Measurements from ENCODE around the gene SLC25A18. TPM values are rescaled to one million over a fixed set of nuclear protein-coding genes. Genes with fewer than 3 reads are reported as not detected.

SLC25A18 gene
- total RNA-seq, 1 donor from 2014 or later: not detected

DNA sequence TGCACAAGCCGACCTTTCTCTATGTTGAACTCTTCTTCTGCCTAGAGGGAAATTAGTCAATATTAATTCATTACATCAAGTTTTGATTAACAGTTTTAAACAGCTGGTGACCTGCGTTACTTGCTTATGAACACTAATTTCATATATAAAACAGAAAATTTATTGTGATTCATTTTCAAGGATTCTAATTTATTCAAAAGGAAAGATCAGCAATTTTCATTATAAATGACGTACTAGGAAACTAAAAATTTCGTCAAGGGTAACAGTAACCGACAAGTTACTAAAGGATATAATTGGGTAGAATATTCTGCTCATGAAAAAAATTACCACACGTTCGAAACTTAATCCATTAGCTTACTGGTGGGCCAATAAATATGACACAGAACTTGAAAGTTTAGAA is 50.0 kb downstream of the SLC25A18 start:
- no peak for DNase-seq (ENCODE audit: low spot score)
- no peak overlapping the region for H3K4me3 Mint-ChIP-seq (ENCODE audit: unreplicated experiment)
- TF ChIP-seq, protein P1, sequence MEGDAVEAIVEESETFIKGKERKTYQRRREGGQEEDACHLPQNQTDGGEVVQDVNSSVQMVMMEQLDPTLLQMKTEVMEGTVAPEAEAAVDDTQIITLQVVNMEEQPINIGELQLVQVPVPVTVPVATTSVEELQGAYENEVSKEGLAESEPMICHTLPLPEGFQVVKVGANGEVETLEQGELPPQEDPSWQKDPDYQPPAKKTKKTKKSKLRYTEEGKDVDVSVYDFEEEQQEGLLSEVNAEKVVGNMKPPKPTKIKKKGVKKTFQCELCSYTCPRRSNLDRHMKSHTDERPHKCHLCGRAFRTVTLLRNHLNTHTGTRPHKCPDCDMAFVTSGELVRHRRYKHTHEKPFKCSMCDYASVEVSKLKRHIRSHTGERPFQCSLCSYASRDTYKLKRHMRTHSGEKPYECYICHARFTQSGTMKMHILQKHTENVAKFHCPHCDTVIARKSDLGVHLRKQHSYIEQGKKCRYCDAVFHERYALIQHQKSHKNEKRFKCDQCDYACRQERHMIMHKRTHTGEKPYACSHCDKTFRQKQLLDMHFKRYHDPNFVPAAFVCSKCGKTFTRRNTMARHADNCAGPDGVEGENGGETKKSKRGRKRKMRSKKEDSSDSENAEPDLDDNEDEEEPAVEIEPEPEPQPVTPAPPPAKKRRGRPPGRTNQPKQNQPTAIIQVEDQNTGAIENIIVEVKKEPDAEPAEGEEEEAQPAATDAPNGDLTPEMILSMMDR (IDR thresholded peaks at IDR 0.05): no peak
- H3K27ac Mint-ChIP-seq (ENCODE audit: unreplicated experiment): no peak overlapping the region
- H3K27me3 Mint-ChIP-seq (ENCODE audit: low read depth): no peaks in the 10 kb centered on the region
- H3K36me3 Mint-ChIP-seq (ENCODE audit: low read depth): peaks cover 20% of the 10 kb centered on the region
- H3K4me1 Mint-ChIP-seq (ENCODE audit: low read depth): no peaks in the 10 kb centered on the region
- H3K9me3 Mint-ChIP-seq (ENCODE audit: low read depth): no peaks in the 10 kb centered on the region

DNA sequence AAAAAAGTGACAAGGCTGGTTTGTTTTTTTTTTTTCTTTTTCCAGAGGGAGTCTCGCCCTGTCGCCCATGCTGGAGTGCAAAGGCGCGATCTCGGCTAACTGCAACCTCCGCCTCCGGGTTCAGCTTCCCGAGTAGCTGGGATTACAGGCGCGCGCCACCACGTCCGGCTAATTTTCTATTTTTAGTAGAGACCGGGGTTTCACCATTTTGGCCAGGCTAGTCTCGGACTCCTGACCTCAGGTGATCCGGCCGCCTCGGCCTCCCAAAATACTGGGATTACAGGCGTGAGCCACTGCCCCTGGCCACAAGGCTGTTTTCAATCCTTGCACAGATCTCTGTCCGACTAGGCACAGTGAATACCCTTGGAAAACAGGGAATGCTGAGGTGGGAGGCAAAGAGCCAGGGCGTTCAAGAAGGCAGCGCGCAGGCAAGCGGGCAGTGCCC is 64.7 kb downstream of the SLC25A18 start:
- Mint-ChIP-seq H3K36me3 (ENCODE audit: low read depth) (peaks cover 1% of the 10 kb centered on the region), H3K4me3 (ENCODE audit: unreplicated experiment) (peak overlapping the region; percentile 91), H3K4me1 (ENCODE audit: low read depth) (peaks cover 18% of the 10 kb centered on the region), H3K27ac (ENCODE audit: unreplicated experiment) (peak overlapping the region; percentile 99), H3K27me3 (ENCODE audit: low read depth) (no peaks in the 10 kb centered on the region), H3K9me3 (ENCODE audit: low read depth) (no peaks in the 10 kb centered on the region)
- DNase-seq (ENCODE audit: low spot score): peak; percentile 58
- TF ChIP-seq, protein P1 (IDR thresholded peaks at IDR 0.05): no peak

DNA sequence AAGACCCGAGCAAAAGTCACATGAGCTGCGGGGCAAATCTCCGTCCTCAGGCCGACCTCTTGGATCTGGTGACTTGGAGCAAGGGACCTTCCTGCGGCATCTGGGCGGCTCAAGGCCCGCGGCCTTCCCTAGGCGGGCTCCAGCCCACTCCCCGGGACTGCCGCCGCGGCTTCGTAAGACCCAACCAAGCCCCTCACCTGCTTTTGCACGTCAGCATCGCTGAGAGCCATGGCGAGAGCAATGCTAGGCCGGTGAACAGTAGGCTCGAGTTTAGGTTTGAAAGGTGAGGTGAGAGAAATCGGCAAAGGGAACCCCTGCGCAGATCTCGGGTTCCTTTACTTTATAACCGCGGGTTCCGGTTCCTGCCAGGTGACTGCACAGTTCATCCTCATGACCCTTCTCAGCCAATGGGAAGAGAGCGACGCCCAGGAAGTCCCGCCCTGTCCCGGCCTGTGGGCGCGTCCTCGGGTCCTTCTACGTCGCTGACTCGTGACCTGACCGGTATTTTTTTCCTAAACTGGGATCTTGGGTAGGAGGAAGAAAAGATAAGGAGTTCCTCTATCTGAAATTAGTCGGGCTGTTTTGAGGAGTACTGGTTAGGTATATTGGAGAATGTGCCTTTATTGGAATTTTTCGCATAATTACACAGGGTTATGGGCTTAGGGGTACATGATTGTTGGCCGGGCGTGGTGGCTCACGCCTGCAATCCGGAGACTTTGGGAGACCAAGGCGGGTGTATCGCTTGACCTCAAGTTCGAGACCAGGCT is 65.3 kb downstream of the SLC25A18 start, which contains the start of gene ATP6V1E1:
Gene ATP6V1E1, minus strand, starts transcription at position 344 of the 767 bp plus-strand sequence. Its CDS starts 114 bp downstream, at position 230.
- H3K36me3 Mint-ChIP-seq (ENCODE audit: low read depth): peaks cover 1% of the 10 kb centered on the region
- no peaks in the 10 kb centered on the region for H3K9me3 Mint-ChIP-seq (ENCODE audit: low read depth)
- peak; percentile 97 for DNase-seq (ENCODE audit: low spot score)
- H3K4me3 Mint-ChIP-seq (ENCODE audit: unreplicated experiment): peak within 1 kb of the TSS; percentile 91
- peaks cover 24% of the 10 kb centered on the region for H3K4me1 Mint-ChIP-seq (ENCODE audit: low read depth)
- TF ChIP-seq, protein P1 (IDR thresholded peaks at IDR 0.05): no peak
- peak within 1 kb of the TSS; percentile 99 for H3K27ac Mint-ChIP-seq (ENCODE audit: unreplicated experiment)
- no peaks in the 10 kb centered on the region for H3K27me3 Mint-ChIP-seq (ENCODE audit: low read depth)

DNA sequence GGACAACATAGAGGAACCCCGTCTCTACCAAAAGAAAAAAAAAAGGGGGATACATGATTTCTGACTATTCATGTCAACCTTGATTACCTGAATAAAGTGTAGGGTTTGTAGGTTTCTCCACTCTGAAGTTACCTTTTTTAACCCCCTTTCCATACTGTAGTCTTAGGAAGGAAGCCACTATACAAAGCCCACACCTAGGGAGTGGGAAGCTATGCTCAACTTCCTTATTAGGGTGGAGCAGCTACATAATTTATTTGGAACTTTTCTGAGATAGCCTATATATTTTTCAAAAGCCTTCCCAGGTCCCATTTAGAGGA is 65.8 kb downstream of the SLC25A18 start:
- Mint-ChIP-seq H3K4me1 (ENCODE audit: low read depth) (peaks cover 24% of the 10 kb centered on the region), H3K27ac (ENCODE audit: unreplicated experiment) (peak overlapping the region; percentile 99), H3K4me3 (ENCODE audit: unreplicated experiment) (peak overlapping the region; percentile 91), H3K36me3 (ENCODE audit: low read depth) (peaks cover 1% of the 10 kb centered on the region), H3K9me3 (ENCODE audit: low read depth) (no peaks in the 10 kb centered on the region), H3K27me3 (ENCODE audit: low read depth) (no peaks in the 10 kb centered on the region)
- TF ChIP-seq, protein P1 (IDR thresholded peaks at IDR 0.05): no peak
- DNase-seq (ENCODE audit: low spot score): no peak

DNA sequence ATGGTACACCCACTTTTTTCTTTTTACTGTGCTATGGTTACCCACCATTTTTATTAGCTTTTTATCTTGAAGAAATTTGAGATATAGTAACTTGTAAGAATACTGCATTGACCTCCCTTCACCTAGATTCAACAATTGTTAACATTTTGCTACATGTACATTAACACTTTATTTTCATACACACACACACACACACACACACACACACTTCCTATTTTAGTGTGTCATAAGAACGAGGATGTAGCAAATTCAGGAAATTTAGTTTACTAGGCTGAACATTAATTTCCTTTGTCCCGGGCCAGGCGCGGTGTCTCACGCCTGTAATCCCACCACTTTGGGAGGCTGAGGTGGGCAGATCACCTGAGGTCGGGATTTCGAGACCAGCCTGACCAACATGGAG is 66.3 kb downstream of the SLC25A18 start:
- Mint-ChIP-seq H3K4me3 (ENCODE audit: unreplicated experiment) (peak overlapping the region; percentile 7), H3K27ac (ENCODE audit: unreplicated experiment) (no peak overlapping the region), H3K27me3 (ENCODE audit: low read depth) (no peaks in the 10 kb centered on the region), H3K4me1 (ENCODE audit: low read depth) (peaks cover 24% of the 10 kb centered on the region), H3K9me3 (ENCODE audit: low read depth) (no peaks in the 10 kb centered on the region), H3K36me3 (ENCODE audit: low read depth) (peaks cover 1% of the 10 kb centered on the region)
- DNase-seq (ENCODE audit: low spot score): no peak
- TF ChIP-seq, protein P1 (IDR thresholded peaks at IDR 0.05): no peak
